Karpas-422 (cell line): Measurements from ENCODE around the gene TEDC1. TPM values are rescaled to one million over a fixed set of nuclear protein-coding genes. Genes with fewer than 3 reads are reported as not detected.

ENCODE experiments used
- DNase-seq: peaks from one replicate; pipeline ENCODE4 v3.0.0-alpha.2; 2015
- H2AFZ ChIP-seq: fragments of 200-600 bp; sonication (generic); 2 replicates; pipeline ENCODE4 v1.6.1; 2014; ENCODE audit warnings: antibody characterized with exemption, low read length, mixed read lengths
- H3K27ac ChIP-seq: fragments of 200-600 bp; sonication (generic); 2 replicates; pipeline ENCODE4 v1.5.1; 2014; ENCODE audit warnings: mild to moderate bottlenecking, low read length, moderate library complexity
- H3K27me3 ChIP-seq: fragments of 200-600 bp; sonication (generic); 2 replicates; pipeline ENCODE4 v1.6.1; 2014; ENCODE audit warnings: low read length, mixed read lengths
- H3K36me3 ChIP-seq: fragments of 200-600 bp; sonication (generic); 2 replicates; pipeline ENCODE4 v1.6.1; 2014; ENCODE audit warnings: low read length, mixed read lengths; ENCODE audit not compliant: insufficient read depth
- H3K4me1 ChIP-seq: fragments of 200-600 bp; sonication (generic); 2 replicates; pipeline ENCODE4 v1.6.1; 2014; ENCODE audit warnings: mild to moderate bottlenecking, low read length, mixed read lengths
- H3K4me2 ChIP-seq: fragments of 200-600 bp; sonication (generic); 2 replicates; pipeline ENCODE4 v1.6.1; 2014; ENCODE audit warnings: low read length, low read depth, mild to moderate bottlenecking; ENCODE audit not compliant: poor library complexity, severe bottlenecking
- H3K4me3 ChIP-seq: fragments of 200-600 bp; sonication (generic); 2 replicates; pipeline ENCODE4 v1.5.1; 2014; ENCODE audit warnings: mild to moderate bottlenecking, antibody characterized with exemption, low read length, mixed read lengths
- H3K79me2 ChIP-seq: fragments of 200-600 bp; sonication (generic); 2 replicates; pipeline ENCODE4 v1.6.1; 2014; ENCODE audit warnings: mild to moderate bottlenecking, low read length, mixed read lengths
- H3K9ac ChIP-seq: fragments of 200-600 bp; sonication (generic); 2 replicates; pipeline ENCODE4 v1.6.0; 2014; ENCODE audit warnings: low read length
- H3K9me2 ChIP-seq: fragments of 200-600 bp; sonication (generic), shearing (Covaris generic); replicated peaks from 2 replicates; pipeline ENCODE4 v1.6.0; 2014; ENCODE audit warnings: mild to moderate bottlenecking, low read length, moderate library complexity; ENCODE audit not compliant: insufficient read depth
- H3K9me3 ChIP-seq: fragments of 300-700, 200-600 bp; sonication (generic); 2 replicates; pipeline ENCODE4 v1.6.1; 2014; ENCODE audit warnings: low read length, mixed read lengths
- H4K20me1 ChIP-seq: fragments of 200-600 bp; sonication (generic); 2 replicates; pipeline ENCODE4 v1.6.1; 2014; ENCODE audit warnings: mild to moderate bottlenecking, antibody characterized with exemption, low read length, low read depth; ENCODE audit not compliant: insufficient read depth
- total RNA-seq: library from RNA; depleted of rRNA; stranded (reverse); fragments of >200 nt; shearing (Covaris generic); gene quantifications from 2 replicates; pipeline ENCODE4 v1.2.3, GENCODE V29; 2014; ENCODE audit warnings: low replicate concordance

TEDC1 gene
- total RNA-seq, 1 experiment from 2014 or later: 9.8 TPM

- Histone ChIP-seq H3K4me1 (peaks cover 7% of the 10 kb centered on the region), H3K9ac (no peak overlapping the region), H2AFZ (no peak overlapping the region), H3K9me3 (peaks cover 3% of the 10 kb centered on the region; the same call in 1 of the 2 replicates), H3K4me3 (no peak overlapping the region), H3K27me3 (no peaks in the 10 kb centered on the region), H4K20me1 (no peaks in the 10 kb centered on the region), H3K9me2 (no peaks in the 10 kb centered on the region), H3K4me2 (no peak overlapping the region), H3K79me2 (no peaks in the 10 kb centered on the region), H3K36me3 (no peaks in the 10 kb centered on the region), H3K27ac (no peak overlapping the region)
- DNase-seq: no peak
Measured at GRCh38 chr14:105517096-105517495, 26.1 kb downstream of the TEDC1 start.

- H3K4me1 ChIP-seq: peaks cover 7% of the 10 kb centered on the region
- no peak overlapping the region for H3K4me3 ChIP-seq
- no peaks in the 10 kb centered on the region for H3K27me3 ChIP-seq
- no peaks in the 10 kb centered on the region for H3K36me3 ChIP-seq
- H3K9me2 ChIP-seq: no peaks in the 10 kb centered on the region
- H3K9me3 ChIP-seq: no peaks in the 10 kb centered on the region
- H3K9ac ChIP-seq: no peak overlapping the region
- no peaks in the 10 kb centered on the region for H3K79me2 ChIP-seq
- DNase-seq: peak; percentile 65
- H3K4me2 ChIP-seq: no peak overlapping the region
- H2AFZ ChIP-seq: no peak overlapping the region
- no peaks in the 10 kb centered on the region for H4K20me1 ChIP-seq
- H3K27ac ChIP-seq: no peak overlapping the region
Measured at GRCh38 chr14:105519946-105520698, 29.1 kb downstream of the TEDC1 start.

GRCh38 chr14:105525326-105525725 lies 34.3 kb downstream of the TEDC1 start:
- H3K9ac ChIP-seq: no peak overlapping the region
- H3K4me1 ChIP-seq: peaks cover 23% of the 10 kb centered on the region
- no peak overlapping the region for H3K27ac ChIP-seq
- no peaks in the 10 kb centered on the region for H3K79me2 ChIP-seq
- DNase-seq: no peak
- H3K9me2 ChIP-seq: no peaks in the 10 kb centered on the region
- no peaks in the 10 kb centered on the region for H3K27me3 ChIP-seq
- no peaks in the 10 kb centered on the region for H3K9me3 ChIP-seq
- H4K20me1 ChIP-seq: no peaks in the 10 kb centered on the region
- no peak overlapping the region for H3K4me3 ChIP-seq
- no peak overlapping the region for H2AFZ ChIP-seq
- no peak overlapping the region for H3K4me2 ChIP-seq
- no peaks in the 10 kb centered on the region for H3K36me3 ChIP-seq

GRCh38 chr14:105525861-105526775 lies 35.1 kb downstream of the TEDC1 start, which contains the start of gene TMEM121:
TSS of gene TMEM121 (plus strand) at chr14:105526583. CDS start at chr14:105528835, 2,252 bp downstream.
- H3K9me3 ChIP-seq: no peaks in the 10 kb centered on the region
- H3K9ac ChIP-seq: no peak within 1 kb of the TSS
- H3K4me2 ChIP-seq: no peak within 1 kb of the TSS
- H3K27ac ChIP-seq: no peak within 1 kb of the TSS
- H3K4me1 ChIP-seq: peaks cover 31% of the 10 kb centered on the region
- no peaks in the 10 kb centered on the region for H3K9me2 ChIP-seq
- H3K79me2 ChIP-seq: no peaks in the 10 kb centered on the region
- H2AFZ ChIP-seq: no peak within 1 kb of the TSS
- DNase-seq: no peak
- no peaks in the 10 kb centered on the region for H3K27me3 ChIP-seq
- no peaks in the 10 kb centered on the region for H4K20me1 ChIP-seq
- no peak within 1 kb of the TSS for H3K4me3 ChIP-seq
- no peaks in the 10 kb centered on the region for H3K36me3 ChIP-seq

- H2AFZ ChIP-seq: no peak overlapping the region
- H3K9ac ChIP-seq: no peak overlapping the region
- H3K4me2 ChIP-seq: no peak overlapping the region
- peaks cover 4% of the 10 kb centered on the region; the same call in 1 of the 2 replicates for H4K20me1 ChIP-seq
- H3K9me3 ChIP-seq: no peaks in the 10 kb centered on the region
- H3K27ac ChIP-seq: no peak overlapping the region
- DNase-seq: no peak
- no peaks in the 10 kb centered on the region for H3K27me3 ChIP-seq
- H3K4me1 ChIP-seq: peaks cover 39% of the 10 kb centered on the region
- no peaks in the 10 kb centered on the region for H3K9me2 ChIP-seq
- no peak overlapping the region for H3K4me3 ChIP-seq
- no peaks in the 10 kb centered on the region for H3K79me2 ChIP-seq
- no peaks in the 10 kb centered on the region for H3K36me3 ChIP-seq
Measured at GRCh38 chr14:105526776-105527380, 35.8 kb downstream of the TEDC1 start.

GRCh38 chr14:105527381-105527825 lies 36.4 kb downstream of the TEDC1 start:
- Histone ChIP-seq H4K20me1 (peaks cover 6% of the 10 kb centered on the region; the same call in 1 of the 2 replicates), H3K27me3 (no peaks in the 10 kb centered on the region), H3K27ac (no peak overlapping the region), H3K9me2 (no peaks in the 10 kb centered on the region), H3K9me3 (no peaks in the 10 kb centered on the region), H3K4me1 (peaks cover 44% of the 10 kb centered on the region), H3K36me3 (no peaks in the 10 kb centered on the region), H3K79me2 (no peaks in the 10 kb centered on the region), H3K4me3 (no peak overlapping the region; the same call in 1 of the 2 replicates), H2AFZ (no peak overlapping the region), H3K9ac (no peak overlapping the region), H3K4me2 (no peak overlapping the region)
- no peak for DNase-seq

- Histone ChIP-seq H4K20me1 (peaks cover 6% of the 10 kb centered on the region; the same call in 1 of the 2 replicates), H2AFZ (peak overlapping the region; percentile 73)
Measured at GRCh38 chr14:105527826-105528585, 37.0 kb downstream of the TEDC1 start.

More at GRCh38 chr14:105527826-105528585, 37.0 kb downstream of the TEDC1 start:
- peaks cover 50% of the 10 kb centered on the region for H3K4me1 ChIP-seq
- H3K27me3 ChIP-seq: no peaks in the 10 kb centered on the region
- no peaks in the 10 kb centered on the region for H3K79me2 ChIP-seq
- peak overlapping the region; percentile 67 for H3K4me2 ChIP-seq
- no peaks in the 10 kb centered on the region for H3K36me3 ChIP-seq
- H3K27ac ChIP-seq: no peak overlapping the region
- H3K4me3 ChIP-seq: peak overlapping the region; percentile 61
- peak; percentile 94 for DNase-seq
- peak overlapping the region; percentile 70 for H3K9ac ChIP-seq
- H3K9me3 ChIP-seq: no peaks in the 10 kb centered on the region
- no peaks in the 10 kb centered on the region for H3K9me2 ChIP-seq
